SIG-M5 treated with dmso at 0.1 percent for 504 hours (cell line): Measurements from ENCODE around the gene NT5C3B.
A peak's percentile ranks its signal among the peaks of the same experiment; 100 is the strongest.
"Not testable (repeated sequence)": the region's sequence is repeated elsewhere in the genome, so short reads cannot be mapped to it uniquely, and the experiment has no call there.

Source experiments
- DNase-seq: peaks from one replicate; lab custom pipeline; 2025; ENCODE audit not compliant: unreplicated experiment; lab: John Stamatoyannopoulos, UW

Gene NT5C3B

DNA sequence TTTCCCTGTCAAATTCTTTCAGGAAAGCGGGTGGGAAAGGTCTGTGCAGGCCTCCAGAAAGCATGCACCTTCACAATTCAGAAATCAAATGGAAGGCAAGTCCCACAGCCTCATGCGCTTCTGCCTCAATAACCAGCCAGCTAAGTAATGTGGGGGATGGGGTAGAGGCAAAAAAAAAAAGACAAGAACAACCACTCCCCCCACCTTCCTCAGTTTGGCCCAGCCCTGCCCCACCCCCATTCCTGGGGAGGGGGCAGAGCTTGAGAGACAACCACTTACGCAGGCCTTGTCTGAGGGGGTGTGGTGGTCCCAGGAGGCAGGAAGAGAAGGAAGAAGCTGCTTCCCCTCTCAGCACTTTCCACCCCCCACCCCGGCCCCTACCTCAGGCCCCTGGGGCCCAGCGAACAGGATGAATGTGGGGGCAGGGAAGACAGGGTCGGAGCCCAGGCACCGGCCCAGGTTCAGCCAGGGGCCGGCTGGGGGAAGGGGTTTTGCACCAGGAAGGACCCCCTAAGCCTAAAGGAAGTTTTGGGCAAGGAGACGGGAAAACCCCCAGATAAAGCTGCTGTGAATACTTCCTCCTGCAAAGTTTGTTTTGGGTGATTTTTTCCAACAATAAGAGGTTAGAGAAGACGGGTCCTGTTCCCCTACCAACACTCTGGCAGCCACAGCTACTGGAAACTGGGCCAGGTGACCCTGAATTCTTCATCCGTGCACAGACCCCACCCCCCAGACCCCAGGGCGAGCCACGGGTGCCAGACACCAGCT lies 50.8 kb downstream of the NT5C3B start:
- no peak for DNase-seq

DNA sequence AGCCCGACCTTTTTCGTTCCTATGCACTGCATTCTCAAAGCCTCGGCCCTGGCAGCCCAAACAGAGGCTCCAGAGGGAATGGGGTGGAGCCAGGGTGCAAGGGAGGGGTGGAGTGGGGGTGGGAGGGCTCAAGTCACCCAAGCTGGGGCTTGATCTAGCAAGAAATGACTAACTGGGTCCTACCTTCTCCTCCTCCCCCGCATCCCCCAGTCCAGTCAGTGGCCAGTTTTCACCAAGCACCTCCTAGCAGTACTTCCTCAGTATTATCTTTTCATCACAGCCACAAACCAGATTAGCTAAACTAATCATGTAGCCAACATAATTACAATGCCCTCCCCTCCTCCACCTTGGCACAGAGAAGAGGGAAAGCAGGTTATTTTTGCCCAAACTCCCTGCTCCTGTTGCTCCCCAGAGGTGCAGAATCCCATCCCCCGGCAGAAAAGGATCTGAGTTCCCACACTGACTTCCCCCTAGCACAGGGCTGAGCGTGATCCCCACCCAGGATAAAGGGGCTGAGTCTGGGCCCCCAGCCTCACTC lies 51.8 kb downstream of the NT5C3B start:
- DNase-seq = peak; percentile 59

DNA sequence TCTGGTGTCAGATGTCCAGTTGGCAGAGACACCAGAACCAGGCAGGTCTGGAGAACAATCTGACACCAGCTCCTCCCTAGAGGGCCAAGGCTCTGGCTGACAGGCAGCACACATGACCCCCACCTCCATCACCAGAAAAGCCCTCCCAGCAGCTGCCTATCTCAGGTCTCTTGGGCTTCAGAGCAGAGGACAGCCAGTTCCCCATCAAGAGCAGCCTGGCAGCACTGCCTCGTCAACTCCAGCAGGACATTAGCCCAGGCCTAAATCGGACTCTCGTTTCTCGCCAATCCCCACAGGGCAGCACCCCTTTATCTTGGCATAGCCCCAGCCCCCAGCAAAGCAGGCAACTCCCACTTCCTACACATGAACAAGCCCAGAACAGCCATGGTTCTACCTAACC lies 53.9 kb downstream of the NT5C3B start:
- DNase-seq = no peak

DNA sequence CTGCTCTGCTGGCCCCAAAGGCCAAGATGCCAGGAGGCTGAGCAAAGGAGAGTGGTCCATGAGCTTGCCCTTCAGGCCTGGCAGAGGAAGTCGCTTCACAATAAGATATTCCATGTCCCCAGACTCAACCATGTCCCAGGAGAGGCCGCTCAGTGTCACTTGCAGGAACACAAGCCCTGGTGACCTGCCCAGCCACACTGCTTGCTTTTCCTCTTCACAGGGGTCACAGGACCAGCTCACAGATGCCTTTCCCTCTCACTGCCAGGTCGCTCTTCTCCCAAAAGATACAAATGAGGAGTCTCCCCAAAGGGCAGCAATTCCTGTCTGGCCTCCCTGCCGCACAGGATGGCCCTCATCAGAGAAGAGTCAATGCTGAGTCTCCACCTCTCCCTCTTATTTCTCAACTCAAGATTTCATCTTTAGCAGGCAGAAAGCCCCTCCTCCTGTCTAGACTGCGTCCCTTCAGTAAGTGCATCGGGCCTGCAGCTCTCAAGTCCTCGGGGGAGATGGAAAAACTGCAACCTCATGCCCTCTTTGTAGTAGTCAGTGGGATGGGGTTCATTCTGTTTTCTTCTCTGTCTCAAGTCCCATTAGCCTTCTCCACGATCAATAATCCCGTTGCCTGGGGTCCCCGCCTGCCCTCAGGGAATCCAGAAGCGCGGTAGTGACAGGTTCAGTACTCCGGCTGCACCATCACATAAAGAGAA lies 54.5 kb downstream of the NT5C3B start:
- no peak for DNase-seq

DNA sequence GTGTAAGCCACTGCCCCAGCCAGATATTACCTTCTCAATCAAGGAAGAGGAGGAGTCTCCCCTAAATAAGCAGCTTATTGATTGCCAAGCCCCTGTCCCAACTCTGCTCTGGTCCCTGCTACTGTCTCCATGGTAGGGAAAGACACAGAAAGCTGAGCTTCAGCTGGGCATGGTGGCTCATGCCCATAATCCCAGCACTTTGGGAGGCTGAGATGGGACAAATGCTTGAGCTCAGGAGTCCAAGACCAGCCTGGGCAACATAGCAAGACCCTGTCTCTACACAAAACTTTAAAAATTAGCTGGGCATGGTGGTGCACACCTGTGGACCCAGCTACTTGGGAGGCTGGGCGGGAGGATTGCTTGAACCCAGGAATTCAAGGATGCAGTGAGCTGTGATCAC lies 56.1 kb downstream of the NT5C3B start:
- no peak for DNase-seq

DNA sequence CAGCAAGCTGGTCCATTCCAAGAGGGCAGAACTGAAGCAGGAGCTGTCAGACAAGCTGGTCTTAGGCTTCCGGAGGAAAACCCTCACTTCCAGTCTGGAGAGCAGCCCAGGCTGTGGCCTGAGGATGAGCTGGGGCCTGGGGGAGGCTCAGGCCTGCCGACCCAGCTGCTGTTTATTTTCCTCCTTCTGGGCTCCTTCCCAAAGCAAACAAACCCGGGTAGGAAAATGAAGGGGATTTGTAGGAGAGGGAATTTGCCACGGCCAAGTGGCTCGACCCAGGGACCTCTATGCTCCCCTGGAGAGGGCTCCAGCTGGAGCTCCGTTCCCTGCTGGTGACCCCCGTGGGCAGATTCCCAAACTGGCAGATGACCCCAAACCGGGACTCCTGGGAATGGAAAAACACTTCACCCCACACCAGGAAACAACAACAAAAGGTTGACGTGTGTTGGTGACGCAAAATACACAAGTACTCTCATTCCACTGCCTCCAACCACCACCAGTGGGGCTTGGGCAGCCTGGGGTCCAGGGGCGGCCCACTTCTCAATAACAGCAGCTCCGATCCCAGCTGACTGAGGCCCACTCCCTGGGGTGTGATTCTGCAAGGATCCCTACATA lies 58.4 kb downstream of the NT5C3B start:
- no peak for DNase-seq

DNA sequence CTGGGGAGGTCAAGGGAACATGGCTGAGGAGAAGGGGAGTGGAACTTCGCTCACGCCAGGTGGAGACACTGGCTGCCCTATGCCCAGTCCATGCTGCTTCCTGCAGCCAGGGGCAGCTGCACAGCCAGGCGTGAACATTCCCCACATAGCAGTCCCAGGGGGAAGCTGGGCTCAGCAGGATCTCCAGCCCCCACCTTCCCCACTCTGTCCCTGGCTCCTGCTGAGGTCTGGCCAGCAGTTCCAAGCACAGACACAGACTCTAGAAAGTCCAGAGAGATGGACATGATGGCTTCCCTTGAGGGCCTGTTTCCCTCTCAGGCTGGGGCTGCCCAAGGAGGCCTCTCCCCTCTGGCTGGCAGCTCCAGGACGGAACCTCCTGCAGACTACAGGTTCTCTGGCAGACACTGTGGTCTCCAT lies 58.9 kb downstream of the NT5C3B start:
- DNase-seq = no peak

DNA sequence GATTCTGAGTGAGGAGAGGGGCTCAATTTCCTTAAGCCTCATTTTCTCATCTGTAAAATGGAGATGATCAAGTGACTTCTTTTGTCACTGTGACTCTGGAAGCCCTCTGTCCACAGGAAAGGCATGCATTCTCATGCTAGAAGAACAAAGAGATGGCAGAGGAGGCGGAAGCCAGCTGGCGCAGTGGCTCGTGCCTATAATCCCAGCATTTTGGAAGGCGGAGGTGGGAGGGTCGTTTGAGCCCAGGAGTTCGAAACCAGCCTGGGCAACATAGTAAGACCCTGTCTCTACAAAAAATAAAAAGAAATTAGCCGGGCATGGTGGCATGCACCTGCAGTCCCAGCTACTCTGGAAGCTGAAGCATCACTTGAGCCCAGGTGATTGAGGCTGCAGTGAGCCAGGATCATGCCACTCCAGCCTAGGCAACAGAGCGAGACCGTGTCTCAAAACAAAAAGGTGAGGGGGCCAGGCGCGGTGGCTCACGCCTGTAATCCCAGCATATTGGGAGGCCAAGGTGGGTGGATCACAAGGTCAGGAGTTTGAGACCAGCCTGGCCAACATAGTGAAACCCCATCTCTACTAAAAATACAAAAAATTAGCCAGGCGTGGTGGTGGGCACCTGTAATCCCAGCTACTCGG lies 59.7 kb downstream of the NT5C3B start:
- not testable (repeated sequence) for DNase-seq

DNA sequence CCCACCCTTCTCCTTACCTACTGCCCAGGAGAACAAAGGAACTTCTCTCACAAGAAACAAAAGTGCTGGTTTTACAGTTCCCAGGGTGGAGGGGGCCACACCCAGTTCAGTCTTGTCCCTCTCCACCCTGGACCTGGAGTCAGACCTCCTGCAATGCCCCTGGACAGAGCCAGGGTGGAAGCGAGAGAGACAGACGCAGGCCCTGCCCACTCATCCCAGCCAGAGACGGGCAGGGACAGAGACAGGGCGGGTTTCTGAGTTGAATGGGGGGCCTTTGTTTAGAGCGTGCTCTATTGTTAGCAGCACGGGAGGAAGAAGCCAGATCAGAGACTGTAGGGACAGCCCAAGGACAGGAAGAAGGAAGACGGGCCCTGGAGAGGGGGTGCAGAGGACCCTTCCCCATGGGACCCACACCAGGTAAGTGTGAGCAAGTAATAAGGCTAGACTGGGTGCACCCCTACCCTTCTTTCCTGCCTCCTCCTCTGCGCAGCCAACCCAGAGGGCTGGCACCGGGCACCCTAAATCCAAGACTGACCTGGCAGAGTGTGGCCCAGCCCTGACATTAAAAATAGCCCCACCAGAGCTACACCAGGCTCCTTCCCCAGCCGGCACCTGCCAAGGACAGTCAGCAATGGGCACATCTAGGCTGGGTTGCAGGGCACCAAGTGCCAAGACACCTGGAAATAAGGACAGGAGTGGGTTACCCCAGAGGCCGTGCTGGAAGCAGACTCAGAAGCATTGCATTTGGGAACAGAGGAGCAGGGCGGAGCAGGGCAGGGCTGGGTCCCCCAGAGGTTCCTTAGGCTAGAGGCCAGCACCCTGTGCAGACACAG lies 60.4 kb downstream of the NT5C3B start:
- DNase-seq = no peak
